Fibroblast of the conjunctiva (primary cell): ENCODE results near the gene FRYL.

Experiments
- DNase-seq: peaks from one replicate; pipeline ENCODE4 v3.0.0-alpha.2; 2010; ENCODE audit warnings: low read depth

Gene FRYL

DNA sequence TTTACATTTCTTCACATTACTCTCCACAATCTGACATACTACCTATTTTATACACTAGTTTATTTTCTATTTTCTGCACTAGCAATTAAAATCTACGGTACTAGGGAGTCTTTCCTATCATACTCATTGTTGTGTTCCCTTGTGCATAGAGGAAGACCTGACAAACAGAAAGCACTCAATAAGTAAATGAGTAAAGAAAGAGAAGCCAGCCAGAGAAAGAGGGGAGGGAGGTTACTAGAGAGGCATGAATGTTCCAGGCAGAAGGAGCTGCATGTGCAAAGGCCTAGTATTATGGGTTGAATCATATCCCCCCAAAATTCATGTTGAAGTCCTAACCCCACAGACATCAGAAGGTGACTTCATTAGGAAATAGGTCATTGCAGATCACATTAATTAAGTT, 176.0 kb downstream of the FRYL start:
- DNase-seq: no peak

DNA sequence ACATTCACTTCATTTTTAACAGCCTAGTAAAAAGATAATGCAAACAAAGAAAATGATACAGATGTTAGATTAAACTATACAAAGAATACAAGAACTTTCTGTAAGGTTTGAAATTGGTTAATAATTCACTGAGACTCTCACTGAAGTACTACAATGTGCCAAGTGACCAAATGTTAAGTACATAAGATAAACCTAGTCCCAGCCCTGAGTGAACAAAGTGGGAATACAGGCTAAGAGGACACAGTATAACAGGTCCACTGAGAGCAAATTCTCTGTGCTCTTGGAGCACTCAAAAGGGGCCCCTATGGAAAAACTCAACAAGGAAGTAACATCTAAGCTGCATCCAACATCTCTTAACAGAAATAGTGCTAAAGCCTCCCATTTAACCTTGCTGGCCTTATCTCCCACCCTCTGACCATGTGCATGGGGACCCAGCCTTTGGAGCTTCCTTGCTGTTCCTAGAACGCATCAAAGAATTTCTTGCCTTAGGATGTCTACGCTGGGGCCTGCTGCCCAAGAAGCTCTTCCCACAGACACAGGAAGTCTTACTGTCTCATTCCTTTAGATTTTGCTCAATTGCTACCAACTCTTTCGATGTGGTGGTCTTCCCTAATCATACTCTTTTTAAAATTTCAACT, 176.6 kb downstream of the FRYL start:
- no peak for DNase-seq

DNA sequence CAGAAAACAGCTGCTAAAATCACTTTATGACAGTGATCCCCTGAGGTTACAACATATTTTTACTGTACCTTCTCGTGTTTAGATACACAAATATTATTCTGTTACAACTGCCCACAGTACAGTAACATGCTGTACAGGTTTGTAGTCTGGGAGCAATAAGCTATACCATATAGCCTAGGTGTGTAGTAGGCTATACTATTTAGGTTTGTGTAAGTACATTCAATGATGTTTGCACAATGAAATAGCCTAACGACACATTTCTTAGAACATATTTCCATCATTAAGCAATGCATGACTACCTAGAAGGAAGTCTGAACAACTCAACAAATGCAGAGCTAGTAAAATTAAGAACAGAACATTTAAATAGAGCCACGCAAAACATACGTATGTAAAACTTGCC, 177.3 kb downstream of the FRYL start:
- no peak for DNase-seq

DNA sequence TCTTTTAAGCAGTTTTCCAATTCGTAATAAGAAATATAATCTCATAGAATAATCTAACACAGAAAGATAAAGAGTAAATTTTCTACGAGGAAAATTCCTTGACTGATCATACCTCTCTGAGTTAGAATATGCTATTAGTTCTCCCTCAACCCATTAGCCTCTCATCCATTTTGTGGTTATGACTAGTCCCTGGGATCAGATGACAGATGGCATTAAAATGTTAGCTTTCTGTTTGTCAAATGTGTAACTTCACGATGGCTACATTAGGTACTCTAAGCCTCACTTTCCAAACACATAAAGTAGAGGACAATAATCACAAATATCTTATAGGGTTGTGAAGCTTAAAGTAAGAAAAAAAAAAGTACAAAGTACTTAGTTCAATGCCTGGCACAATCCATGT, 177.9 kb downstream of the FRYL start:
- no peak for DNase-seq

DNA sequence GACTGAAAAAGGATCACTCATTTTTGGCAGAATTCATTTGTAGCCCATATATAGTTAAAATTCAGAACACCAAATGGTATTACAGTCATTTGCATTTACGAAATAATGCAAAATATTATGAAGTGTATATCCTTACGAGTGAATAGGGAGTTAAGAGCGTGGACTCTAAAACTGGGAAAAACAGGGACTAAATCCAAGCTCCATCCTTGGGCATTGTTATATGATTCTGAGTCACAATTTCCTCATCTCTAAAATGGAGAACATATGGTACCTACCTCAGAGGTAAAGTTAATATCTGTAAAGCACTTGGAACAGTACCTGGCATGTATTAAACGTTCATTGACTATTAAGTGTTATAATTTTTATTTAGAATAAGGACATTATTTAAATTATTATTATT, 183.7 kb downstream of the FRYL start:
- DNase-seq: no peak

DNA sequence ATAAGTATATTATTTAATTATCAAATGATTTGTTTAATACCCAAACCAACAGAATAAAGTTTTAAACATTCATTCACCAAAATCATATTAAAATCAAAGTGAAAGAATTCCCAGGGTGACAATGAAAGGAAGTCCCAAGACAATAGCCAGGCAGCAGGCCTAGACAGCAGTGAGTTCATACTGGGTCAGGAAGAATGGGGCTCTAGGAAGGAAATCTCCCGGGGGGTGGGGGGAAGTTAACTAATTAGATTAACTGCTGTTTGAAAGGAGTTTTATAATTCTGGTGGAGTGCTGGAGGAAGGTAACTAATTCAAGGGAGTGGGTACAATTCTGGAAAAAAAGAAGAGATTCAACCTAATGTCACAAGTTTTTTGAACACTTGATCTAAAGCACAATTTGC, 185.9 kb downstream of the FRYL start:
- no peak for DNase-seq

DNA sequence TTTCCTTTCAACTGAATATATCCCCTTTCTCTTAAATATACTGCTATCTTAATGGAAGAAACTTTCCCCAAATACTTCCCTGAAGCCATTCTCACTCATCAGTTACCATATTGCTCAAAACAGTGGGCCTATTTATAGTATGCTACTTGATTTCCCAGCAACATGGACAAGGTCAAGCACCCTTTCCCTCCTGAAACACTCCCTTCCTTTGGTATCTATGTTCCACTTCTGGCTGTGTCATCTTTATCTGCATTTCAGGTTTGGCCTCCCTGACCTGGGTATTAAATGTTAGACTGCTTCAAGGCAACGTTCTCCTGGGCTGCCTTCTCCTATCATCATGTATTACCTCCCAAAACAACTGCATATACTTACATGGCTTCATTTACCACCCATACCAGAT, 188.7 kb downstream of the FRYL start:
- DNase-seq: no peak

DNA sequence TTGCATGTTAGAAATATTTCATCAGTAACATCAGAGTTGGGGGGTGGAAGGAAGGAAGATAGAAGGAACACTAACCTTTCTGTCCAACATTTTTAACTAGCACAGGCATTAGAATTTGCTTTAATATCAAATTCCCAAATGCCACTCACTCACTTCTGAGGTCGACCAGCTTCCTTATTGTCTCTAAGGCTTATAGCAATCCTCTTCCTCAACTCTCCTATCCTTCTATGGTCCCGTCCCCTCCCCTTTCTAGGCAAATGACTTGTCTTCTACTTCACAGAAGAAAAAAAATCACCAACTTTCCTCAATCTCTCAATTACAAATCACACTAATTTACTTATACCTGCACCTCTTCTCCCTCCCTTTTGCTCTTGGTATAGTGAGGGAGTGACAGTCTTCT, 189.2 kb downstream of the FRYL start:
- DNase-seq: no peak

DNA sequence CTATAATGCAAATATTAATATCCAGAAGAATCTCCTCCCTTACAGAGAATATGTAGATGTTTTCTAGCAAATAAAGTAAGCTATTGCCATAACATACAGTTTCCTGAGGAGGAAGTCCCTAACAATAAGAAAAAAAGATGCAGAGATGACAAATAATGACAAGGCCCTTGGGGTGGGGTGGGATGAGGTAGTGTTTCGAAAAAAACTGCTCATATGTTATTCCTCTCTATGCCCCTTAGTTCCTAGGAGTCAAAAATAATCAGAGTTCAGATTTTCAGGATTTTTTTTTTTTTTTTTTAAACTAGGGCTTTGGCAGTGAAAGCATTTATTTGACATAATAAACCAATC, 191.0 kb downstream of the FRYL start:
- DNase-seq: no peak

DNA sequence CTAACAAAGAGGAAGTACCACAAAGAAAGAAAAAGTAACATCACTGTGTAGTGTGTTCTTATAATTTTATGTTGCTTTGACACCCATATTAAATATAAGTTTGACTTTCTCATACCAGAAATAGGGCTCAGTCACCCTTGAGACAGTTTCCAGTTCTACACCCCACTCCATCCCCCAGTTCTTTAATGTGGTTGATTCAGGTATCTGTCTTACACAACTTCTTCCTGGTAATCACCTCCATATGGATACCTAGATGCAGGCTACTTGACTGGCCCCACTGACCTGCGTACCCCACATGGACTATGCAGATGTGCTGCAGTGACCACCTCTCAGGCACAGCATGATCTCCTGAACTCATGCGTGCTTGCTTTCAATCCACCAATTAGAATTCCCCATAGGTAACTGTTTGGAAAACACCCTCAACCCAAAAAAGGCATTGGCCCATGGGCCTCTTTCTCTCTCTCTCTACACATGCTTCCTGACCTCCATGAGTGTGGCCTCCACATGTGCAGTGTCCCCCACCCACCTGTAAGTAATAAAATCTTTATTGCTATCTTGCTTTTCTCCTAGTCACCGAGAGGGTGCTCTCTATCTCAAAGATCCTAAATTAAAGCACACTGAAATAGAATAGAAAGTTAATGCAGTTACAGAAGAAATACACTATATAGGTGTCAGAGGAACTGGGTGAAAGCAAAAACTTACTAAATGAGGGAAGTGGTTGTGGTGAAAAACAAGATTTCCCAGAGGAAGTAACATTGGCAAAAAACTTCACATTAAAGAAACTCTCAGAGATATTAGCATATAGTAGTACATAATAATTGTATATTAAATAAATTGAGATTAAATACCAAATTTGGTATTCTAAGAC, 191.6 kb downstream of the FRYL start:
- DNase-seq: no peak

DNA sequence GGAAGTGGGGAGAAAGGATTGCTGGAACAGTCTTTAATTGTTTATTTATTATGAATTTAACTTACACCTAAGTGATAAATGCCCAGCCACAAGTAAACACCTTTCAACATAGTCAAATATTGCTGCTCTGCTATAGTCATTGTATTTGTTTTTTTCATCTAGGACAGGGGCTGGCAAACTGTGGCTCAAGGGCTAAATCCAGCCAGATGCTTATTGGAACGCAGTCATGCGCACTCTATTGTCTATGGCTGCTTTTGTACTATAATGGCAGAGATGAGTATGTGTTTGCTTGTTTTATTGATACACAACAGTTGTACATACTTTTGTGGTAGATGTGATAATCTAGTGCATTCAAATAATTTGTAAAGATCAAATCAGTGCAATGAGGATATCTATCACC, 194.7 kb downstream of the FRYL start:
- no peak for DNase-seq

DNA sequence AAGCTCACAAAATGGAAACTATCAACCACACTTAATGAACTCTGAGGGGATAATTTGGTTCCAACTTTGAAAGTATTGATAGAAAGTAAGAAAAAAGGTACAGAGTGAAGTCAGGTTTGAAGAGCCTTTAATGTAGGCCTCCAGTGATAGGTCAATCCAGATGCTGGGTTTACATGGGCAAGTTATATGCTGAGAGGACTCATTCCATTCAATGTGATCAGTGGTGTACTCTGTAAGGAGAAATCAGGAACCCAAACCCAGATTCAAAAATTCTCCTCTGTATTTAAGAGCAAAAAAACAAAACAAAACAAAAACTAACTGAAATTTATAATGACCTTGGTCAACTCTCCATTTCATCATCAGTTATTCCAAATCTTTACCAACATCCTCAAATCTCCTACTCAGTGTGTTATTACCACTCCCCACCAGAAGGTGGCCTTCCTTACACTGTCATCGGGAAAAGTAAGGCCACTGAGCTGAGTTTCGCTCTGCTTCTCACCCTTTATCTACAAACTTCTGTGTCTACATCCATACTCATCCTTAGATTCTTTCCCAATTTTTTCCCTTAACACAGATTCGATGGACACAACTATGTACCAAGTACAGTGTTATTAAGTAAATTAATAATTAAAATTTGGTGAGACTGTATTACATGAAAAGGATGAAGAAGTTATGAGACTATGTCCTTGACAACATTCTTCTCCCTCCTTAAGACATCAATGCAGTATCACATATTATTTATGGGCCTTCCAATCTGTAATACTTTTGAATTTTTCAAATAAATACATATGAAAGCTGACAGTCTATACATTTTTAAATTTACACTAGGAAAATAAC, 201.7 kb downstream of the FRYL start:
- peak; percentile 76 for DNase-seq

DNA sequence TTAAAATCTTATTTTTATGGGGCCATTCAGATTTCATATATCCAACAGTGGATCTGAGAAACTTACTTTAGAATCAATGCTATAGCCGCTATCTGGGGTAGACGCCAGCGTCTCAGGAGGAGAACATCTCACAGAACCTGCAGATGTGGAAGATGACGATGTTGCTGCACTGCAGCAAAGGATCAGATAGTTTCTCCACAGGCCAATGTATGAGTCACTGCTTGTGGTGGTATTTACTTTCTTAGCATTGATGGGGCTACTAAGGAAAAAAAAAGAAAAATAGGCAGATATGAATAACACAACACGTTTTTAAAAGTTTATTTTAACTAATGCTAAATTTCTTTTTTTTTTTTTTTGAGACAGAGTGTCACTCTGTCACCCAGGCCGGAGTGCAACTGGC, 204.1 kb downstream of the FRYL start:
- no peak for DNase-seq

DNA sequence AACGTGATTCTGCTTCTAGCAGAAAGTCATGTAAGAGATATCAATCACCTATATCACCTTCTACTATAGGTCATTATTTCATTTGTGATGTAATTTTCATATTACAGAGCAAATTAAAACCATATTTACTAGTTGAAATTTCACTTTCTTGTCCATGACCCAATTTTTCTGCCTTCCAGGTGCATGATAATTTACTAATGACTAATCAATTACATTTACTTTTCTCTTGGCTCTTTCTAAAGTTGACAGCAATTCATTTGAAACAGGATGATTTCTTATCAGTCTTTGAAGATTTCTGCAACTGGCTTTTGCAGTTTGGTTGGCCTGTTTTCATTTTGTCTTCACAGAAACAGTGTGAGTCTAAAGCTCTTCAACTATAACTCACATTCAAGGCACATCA, 208.6 kb downstream of the FRYL start:
- DNase-seq: no peak

DNA sequence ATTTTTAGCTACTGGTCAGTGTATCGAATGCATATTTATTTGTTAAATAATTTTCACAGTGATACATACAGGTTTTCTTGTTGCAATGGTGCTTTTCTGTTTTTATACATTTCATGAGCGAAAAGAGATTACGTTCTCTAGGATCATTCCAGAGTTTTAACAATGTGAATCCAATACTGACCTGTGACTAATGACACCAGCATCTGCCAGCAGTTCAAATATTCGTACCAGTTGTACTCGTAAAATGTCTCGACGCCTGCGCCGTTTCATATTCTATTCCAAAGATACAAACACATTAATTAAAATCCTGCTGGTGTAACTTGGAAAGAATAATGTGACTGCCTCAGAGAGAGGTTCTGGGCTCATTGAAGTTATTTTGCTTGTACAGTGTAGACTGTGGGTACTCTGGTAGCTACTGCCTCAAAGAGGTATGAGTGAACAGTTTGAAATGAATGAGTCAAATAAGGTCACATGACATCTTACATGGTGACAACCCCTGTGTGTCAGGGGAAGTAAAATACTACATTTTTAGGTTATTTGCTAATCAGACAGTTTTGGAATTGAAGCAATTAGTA, 209.3 kb downstream of the FRYL start:
- DNase-seq: no peak

DNA sequence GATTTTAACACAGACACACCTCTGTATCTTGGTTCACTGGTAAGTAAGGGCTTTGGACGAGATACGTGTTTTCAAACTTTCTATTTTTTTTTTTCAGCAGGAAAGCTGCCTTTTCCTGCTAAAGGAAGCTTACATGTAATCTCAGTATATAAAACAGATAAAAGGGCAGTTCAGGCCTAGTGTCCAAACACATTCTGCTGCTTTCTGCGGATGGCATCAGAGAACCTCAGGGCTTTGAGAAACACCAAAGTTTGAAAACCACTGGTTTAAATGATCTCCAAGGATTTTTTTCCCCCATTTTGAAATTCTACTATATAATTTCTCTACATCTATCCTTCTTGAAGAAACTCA, 214.1 kb downstream of the FRYL start:
- DNase-seq: no peak

DNA sequence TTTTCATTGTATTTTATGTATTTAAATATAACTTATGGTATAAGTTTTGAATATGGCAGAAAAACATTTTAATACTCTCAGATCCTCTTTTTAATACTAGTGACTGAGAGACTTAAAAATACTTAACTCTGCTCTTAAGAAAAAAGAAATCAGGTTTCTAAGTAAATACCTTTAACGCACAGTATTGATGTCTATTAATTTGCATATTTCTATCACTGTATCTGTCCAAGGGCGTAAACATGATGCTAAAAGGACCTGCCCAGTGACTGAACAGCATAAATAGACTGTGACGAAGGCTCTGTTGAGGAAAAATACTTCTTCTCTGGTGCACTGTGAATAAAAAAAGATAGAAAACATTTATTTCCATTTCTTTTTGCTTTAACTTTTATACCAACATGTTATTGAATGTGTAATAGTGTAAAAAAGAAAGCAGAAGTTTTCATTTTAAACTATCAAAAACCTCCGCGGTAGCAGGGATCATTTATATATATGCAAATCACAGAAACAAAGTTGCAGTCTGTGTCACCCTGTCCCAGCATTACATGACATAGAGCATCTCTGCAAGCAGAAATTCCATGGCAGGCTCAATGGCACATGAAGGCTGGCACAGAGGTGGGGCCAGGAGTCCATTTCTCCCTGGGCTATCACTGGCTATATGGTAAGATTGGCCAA, 214.6 kb downstream of the FRYL start:
- DNase-seq: no peak

DNA sequence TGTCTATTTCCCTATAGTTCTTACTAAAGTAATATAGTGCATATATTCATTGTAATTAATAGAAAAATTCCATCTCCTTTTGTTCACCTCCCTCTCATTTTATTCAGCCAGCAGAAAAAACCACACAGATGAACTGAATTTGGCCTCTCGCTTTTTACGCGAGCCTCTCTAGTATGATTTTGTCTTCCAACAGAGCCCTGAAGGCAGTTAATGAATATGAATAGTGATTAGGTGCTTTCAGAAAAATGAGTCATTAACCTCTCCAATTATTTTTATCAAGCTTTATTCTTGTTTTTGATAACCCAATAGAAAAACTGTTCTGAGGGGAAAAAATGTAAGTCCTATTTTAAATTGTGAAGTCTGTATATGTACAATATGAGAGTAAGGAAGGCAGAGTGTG, 215.9 kb downstream of the FRYL start:
- DNase-seq: no peak

DNA sequence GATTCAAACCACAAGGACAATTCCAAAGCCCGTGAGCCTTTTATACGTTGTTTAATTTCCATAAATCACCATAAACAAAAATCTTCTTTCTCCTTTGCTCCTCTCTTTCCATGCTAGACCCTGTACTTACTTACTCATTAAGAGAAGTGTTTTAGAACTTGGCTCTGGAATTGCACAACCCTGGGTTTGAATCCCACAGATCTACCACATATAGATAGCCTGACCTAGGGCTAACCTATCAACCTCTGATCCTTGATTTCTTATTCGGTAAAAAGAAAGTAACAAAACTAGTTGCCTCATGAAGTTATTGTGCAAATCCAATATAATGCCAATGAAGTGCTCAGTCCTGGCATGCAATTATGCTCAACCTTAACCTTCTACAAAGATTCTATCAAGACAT, 221.3 kb downstream of the FRYL start:
- no peak for DNase-seq

DNA sequence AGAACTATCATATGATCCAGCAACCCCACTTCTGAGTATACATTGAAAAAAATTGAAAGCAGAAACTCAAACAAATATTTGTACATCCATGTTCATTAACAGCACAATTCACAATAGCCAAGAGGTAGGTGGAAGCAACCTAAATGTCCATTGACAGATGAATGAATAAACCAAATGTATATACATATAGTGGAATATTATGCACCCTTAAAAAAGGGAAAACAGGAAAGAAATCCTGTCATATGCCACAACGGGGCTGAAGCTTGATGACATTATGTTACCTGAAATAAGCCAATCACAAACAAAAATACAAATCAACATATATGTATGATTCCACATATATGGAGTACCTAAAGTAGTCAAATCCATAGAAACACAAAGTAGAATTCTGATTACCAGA, 222.1 kb downstream of the FRYL start:
- no peak for DNase-seq

DNA sequence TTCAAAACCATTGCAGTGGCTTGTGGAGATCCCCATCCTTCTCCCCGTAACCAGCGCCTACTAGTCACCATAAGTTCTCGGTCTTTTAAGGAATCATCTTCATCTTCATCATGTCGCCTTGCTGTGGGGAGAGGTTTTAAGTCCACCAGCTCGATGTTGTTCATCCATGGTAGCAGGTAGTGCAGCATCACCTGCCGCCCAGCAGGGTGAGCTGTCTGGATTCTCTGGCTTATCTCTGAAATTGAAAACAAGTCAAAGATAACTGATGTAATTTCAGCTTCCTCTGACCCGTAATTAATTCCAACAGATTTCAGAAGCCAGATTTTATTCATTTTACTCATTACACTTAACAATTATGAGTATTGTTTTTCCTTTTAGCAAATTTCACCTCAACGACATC, 222.6 kb downstream of the FRYL start:
- DNase-seq: no peak

DNA sequence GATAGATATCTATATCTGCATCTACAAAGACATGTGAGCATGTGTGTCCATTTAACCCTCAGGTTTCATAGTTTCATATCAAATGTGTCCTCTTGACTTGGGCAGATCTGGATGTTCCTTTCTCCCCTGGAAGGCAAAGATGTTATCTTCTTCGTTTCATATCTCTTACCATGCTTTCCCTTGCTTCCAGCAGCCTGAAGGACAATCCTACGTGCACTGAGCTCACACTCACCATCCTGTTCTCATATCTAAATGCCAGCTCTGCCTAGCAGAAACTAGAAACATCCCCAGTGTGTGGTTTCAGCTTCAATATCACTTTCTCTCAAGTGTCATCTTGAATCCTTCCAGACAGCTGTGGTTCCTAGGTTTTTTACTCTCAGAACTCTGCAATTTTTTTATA, 223.8 kb downstream of the FRYL start:
- DNase-seq: no peak
